A549 (cell line): ENCODE results near the gene PRKG1. TPM values are rescaled to one million over a fixed set of nuclear protein-coding genes. Genes with fewer than 3 reads are reported as not detected.

Experiments
- ATAC-seq, 2 experiments: fragments of 200-7000 bp in 1 of 2; fragments of >200 bp in 1 of 2; cut with Nextera tagmentation in 1 of 2; cut with Tn5 transposase in 1 of 2; 3 replicates each; pipeline versions ENCODE4 v1.8.0 to v1.9.1; 2018 to 2020; ENCODE audit warnings: mild to moderate bottlenecking in 1 of 2, moderate library complexity in 1 of 2
- CTCF ChIA-PET: fragments of 300-600 bp; sonication (Branson Sonifier 250); formaldehyde crosslinking; extraction: SDS; loops from one replicate; lab custom pipeline; 2021; ENCODE audit warnings: antibody characterized with exemption, inconsistent platforms; lab: Yijun Ruan, JAX
- POLR2A ChIA-PET: fragments of 350-600 bp; formaldehyde crosslinking; extraction: SDS; loops from one replicate; lab custom pipeline; 2021; ENCODE audit warnings: antibody characterized with exemption, inconsistent platforms; lab: Yijun Ruan, JAX
- DNase-seq, 2 experiments: peaks; one replicate each; pipeline versions ENCODE4 v3.0.0 to v3.0.0-alpha.2; 2011 to 2016; ENCODE audit warnings: low read depth in 1 of 2, low spot score in 1 of 2
- FAIRE-seq: peaks from 2 replicates; lab custom pipeline; 2011; peaks lifted over from hg19 to GRCh38; lab: Jason Lieb, UNC
- H3K27ac ChIP-seq, 2 experiments: fragments of >200 bp; sonication (Bioruptor Twin); formaldehyde crosslinking; 3 replicates each; pipeline ENCODE4 v1.5.1; 2016 to 2017
- H3K4me1 ChIP-seq: fragments of >200 bp; sonication (Bioruptor Twin); formaldehyde crosslinking; 3 replicates; pipeline ENCODE4 v1.6.1; 2016
- H3K4me2 ChIP-seq: fragments of >200 bp; sonication (Bioruptor Twin); formaldehyde crosslinking; 3 replicates; pipeline ENCODE4 v1.6.1; 2016
- H3K4me3 ChIP-seq: fragments of >200 bp; sonication (Bioruptor Twin); formaldehyde crosslinking; 3 replicates; pipeline ENCODE4 v1.5.1; 2016
- H3K9me3 ChIP-seq: fragments of >200 bp; sonication (Bioruptor Twin); formaldehyde crosslinking; 3 replicates; pipeline ENCODE4 v1.6.1; 2016
- CBX2 ChIP-seq: fragments of 200-600 bp; sonication (generic); IDR thresholded peaks from 2 replicates; pipeline ENCODE4 v1.6.1; 2016; ENCODE audit warnings: low read depth, mild to moderate bottlenecking, borderline replicate concordance
- CHD2 ChIP-seq: fragments of 150-350 bp; IDR thresholded peaks from 2 replicates; pipeline ENCODE4 v1.6.1; 2014; ENCODE audit warnings: low read length; ENCODE audit not compliant: partially characterized antibody
- FOSB ChIP-seq: fragments of 250-450 bp; sonication (Bioruptor Pico); IDR thresholded peaks from 2 replicates; pipeline ENCODE4 v1.5.0; 2020; ENCODE audit warnings: mild to moderate bottlenecking, moderate library complexity
- GATA3 ChIP-seq: IDR thresholded peaks from 2 replicates; pipeline ENCODE4 v1.6.1; 2012; ENCODE audit warnings: borderline replicate concordance
- HOXB13 ChIP-seq: fragments of 250-450 bp; sonication (Bioruptor Pico); IDR thresholded peaks from 2 replicates; pipeline ENCODE4 v1.5.0; 2020; ENCODE audit warnings: low read depth, mild to moderate bottlenecking, moderate library complexity
- HOXB5 ChIP-seq: fragments of 250-450 bp; sonication (Bioruptor Pico); IDR thresholded peaks from 2 replicates; pipeline ENCODE4 v1.5.0; 2020; ENCODE audit warnings: mild to moderate bottlenecking, moderate library complexity
- KDM1A ChIP-seq: fragments of 200-600 bp; sonication (generic); IDR thresholded peaks from 2 replicates; pipeline ENCODE4 v1.6.1; 2016; ENCODE audit warnings: low read depth, mild to moderate bottlenecking
- MAFK ChIP-seq: fragments of 450-650 bp; IDR thresholded peaks from 2 replicates; pipeline ENCODE4 v1.6.1; 2014; ENCODE audit not compliant: partially characterized antibody
- NPAS2 ChIP-seq: fragments of 250-450 bp; sonication (Bioruptor Pico); IDR thresholded peaks from 2 replicates; pipeline ENCODE4 v1.8.0; 2022; ENCODE audit warnings: mild to moderate bottlenecking, moderate library complexity, borderline replicate concordance
- POLR2A ChIP-seq: IDR thresholded peaks from 2 replicates; pipeline ENCODE4 v1.6.1; 2012; ENCODE audit warnings: mild to moderate bottlenecking, low read length
- RAD21 ChIP-seq, 2 experiments: fragments of >200 bp in 1 of 2; sonication (Bioruptor Twin) in 1 of 2; formaldehyde crosslinking in 1 of 2; IDR thresholded peaks in 1 of 2; conservative IDR thresholded peaks in 1 of 2; 2 replicates in 1 of 2; 3 replicates in 1 of 2; pipeline ENCODE4 v1.6.1; 2012 to 2018; ENCODE audit warnings: inconsistent platforms in 1 of 2
- RFX5 ChIP-seq: fragments of 450-650 bp; IDR thresholded peaks from 2 replicates; pipeline ENCODE4 v1.7.1; 2014; ENCODE audit warnings: antibody characterized with exemption, mild to moderate bottlenecking, moderate library complexity
- SREBF2 ChIP-seq: fragments of 450-650 bp; IDR thresholded peaks from 2 replicates; pipeline ENCODE4 v1.6.1; 2014; ENCODE audit warnings: mild to moderate bottlenecking, moderate library complexity
- TP53 ChIP-seq: fragments of 250-450 bp; sonication (Bioruptor Pico); IDR thresholded peaks from 2 replicates; pipeline ENCODE4 v1.5.0; 2021; ENCODE audit warnings: mild to moderate bottlenecking, moderate library complexity
- ZC3H11A ChIP-seq: fragments of 450-650 bp; IDR thresholded peaks from 2 replicates; pipeline ENCODE4 v1.6.1; 2014; ENCODE audit warnings: antibody characterized with exemption, mild to moderate bottlenecking
- WGBS: methylation state at CpG from one replicate; pipeline ENCODE4 v1.1.6; 2017; ENCODE audit errors: missing lambda C conversion rate; 5-methylcytosine and 5-hydroxymethylcytosine counted together
- polyA plus RNA-seq, 4 experiments: library from polyadenylated mRNA; depleted of rRNA in 3 of 4; stranded (reverse); fragments of >200 nt; fragmentation: RNase III in 1 of 4; extraction: RNeasy Plus Mini Kit Qiagen cat#74134 plus additional on column Dnase treatment in 1 of 4; gene quantifications; 2 replicates in 3 of 4; 3 replicates in 1 of 4; pipeline ENCODE4 v1.2.3, GENCODE V29; 2011 to 2017
- TF ChIP-seq, protein P1 (sequence below): IDR thresholded peaks from 2 replicates; pipeline ENCODE4 v1.6.1; 2012
- TF ChIP-seq, protein P2 (sequence below): fragments of 250-450 bp; sonication (Bioruptor Pico); IDR thresholded peaks from 2 replicates; pipeline ENCODE4 v1.5.0; 2020; ENCODE audit warnings: low read depth, mild to moderate bottlenecking, moderate library complexity
- TF ChIP-seq, protein P3 (sequence below): fragments of 450-650 bp; IDR thresholded peaks from 2 replicates; pipeline ENCODE4 v1.6.1; 2014; ENCODE audit warnings: antibody characterized with exemption
- TF ChIP-seq, protein P4 (sequence below): fragments of 150-350 bp; IDR thresholded peaks from 2 replicates; pipeline ENCODE4 v1.6.1; 2014; ENCODE audit warnings: low read depth, mild to moderate bottlenecking, low read length
- TF ChIP-seq, protein P5 (sequence below): IDR thresholded peaks from 2 replicates; pipeline ENCODE4 v1.6.1; 2012
- TF ChIP-seq, protein P6 (sequence below): fragments of >200 bp; sonication (Bioruptor Twin); formaldehyde crosslinking; IDR thresholded peaks from 3 replicates; pipeline ENCODE4 v1.6.1; 2016

PRKG1 gene
- polyA plus RNA-seq, 2 of the 4 experiments (the other 2 are of a cell fraction): not detected

DNA sequence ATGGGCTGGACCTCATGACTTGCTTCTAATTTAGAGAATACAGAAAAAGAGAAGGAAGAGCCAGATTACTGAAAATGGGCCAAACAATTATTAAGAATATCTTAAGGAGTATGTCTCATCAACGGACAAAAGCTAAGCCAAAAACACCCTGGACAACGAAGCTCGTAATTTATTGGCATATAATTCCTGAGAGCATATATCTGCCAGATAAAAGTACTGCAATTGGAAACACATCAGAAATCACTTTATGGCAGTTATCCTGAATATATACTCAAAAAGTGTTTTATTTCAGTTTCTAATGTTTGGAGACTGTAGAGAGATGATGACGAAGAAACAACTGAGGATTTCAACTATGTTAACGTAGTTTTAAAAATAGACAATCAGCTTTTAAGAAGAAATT lies 413.3 kb downstream of the PRKG1 start:
- under 1% methylated on average over 5 of the region's 5 CpGs for WGBS
- H3K9me3 ChIP-seq: no peaks in the 10 kb centered on the region
- DNase-seq (no peak), ATAC-seq (no peak), FAIRE-seq (no peak)
- TF ChIP-seq RFX5: no peak
- TF ChIP-seq ZC3H11A: no peak
- TF ChIP-seq, protein P1, sequence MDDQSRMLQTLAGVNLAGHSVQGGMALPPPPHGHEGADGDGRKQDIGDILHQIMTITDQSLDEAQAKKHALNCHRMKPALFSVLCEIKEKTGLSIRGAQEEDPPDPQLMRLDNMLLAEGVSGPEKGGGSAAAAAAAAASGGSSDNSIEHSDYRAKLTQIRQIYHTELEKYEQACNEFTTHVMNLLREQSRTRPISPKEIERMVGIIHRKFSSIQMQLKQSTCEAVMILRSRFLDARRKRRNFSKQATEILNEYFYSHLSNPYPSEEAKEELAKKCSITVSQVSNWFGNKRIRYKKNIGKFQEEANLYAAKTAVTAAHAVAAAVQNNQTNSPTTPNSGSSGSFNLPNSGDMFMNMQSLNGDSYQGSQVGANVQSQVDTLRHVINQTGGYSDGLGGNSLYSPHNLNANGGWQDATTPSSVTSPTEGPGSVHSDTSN: no peak
- no peak overlapping the region for H3K4me2 ChIP-seq
- no peak overlapping the region for H3K4me3 ChIP-seq
- ChIA-PET POLR2A (no interaction called here), CTCF (no interaction called here)
- H3K4me1 ChIP-seq: no peaks in the 10 kb centered on the region
- no peak overlapping the region for H3K27ac ChIP-seq

DNA sequence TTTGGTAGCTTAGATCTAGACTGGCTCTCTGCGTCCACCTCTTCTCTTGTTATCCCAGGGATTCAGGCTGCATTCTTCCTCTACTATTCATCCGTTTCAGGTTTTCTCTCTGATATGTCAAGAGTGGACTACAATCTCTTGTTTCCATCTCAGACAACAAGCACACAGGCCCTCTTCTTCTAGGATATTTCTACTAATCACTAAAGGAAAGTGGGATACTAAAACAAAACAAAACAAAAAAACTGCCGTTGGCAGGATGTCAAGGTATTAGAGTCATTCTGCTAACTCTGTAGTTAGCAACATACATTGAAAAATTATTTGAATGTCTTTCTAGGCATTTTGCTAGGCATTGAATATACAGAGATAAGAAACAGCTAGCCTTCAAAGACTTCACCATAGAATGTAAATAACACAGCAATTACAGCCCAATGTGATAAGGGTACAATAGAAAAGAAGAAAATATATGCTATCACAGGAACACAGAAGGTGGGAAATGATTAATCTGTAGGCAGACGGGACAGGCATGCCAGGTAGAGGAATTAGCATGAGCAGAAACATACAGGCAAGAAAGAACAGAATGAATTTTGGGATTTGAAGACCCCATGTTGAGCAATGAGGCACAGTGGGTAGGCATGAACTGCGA lies 414.6 kb downstream of the PRKG1 start:
- DNase-seq (no peak), ATAC-seq (no peak), FAIRE-seq (no peak)
- Histone ChIP-seq H3K4me1 (no peaks in the 10 kb centered on the region), H3K9me3 (no peaks in the 10 kb centered on the region), H3K4me2 (no peak overlapping the region), H3K27ac (no peak overlapping the region), H3K4me3 (no peak overlapping the region)
- ChIA-PET CTCF (no interaction called here), POLR2A (no interaction called here)
- TF ChIP-seq RAD21 (conservative IDR thresholded peaks at IDR 0.05 in 1 of 2, IDR thresholded peaks at IDR 0.05 in 1 of 2): no peak
- TF ChIP-seq, protein P2, sequence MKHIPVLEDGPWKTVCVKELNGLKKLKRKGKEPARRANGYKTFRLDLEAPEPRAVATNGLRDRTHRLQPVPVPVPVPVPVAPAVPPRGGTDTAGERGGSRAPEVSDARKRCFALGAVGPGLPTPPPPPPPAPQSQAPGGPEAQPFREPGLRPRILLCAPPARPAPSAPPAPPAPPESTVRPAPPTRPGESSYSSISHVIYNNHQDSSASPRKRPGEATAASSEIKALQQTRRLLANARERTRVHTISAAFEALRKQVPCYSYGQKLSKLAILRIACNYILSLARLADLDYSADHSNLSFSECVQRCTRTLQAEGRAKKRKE (CRISPR knock-in tag): no peak
- no peak for TF ChIP-seq TP53 (CRISPR knock-in tag)
- 9% methylated on average over 5 of the region's 5 CpGs for WGBS

DNA sequence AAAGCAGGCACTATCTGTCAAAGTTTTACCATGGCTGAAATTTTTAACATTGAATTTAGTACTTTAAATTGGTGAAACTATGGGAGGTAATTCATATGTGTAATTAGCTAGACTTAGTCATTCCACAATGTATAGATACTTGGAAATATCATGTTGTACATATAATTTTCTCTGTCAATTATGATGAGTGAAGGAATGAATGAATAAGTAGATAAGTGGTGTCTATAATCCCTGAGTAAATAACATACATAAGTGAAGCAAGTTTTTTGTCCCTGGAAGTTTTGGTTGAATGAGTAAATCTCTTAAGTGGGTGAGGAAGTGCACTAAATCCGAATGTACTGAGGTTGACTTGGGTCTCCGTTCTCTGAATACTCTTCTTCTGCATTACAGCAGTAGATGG lies 424.1 kb downstream of the PRKG1 start:
- Histone ChIP-seq H3K4me3 (no peak overlapping the region), H3K9me3 (no peaks in the 10 kb centered on the region), H3K4me1 (no peaks in the 10 kb centered on the region)
- FAIRE-seq (no peak), ATAC-seq (no peak)
- TF ChIP-seq HOXB13 (CRISPR knock-in tag) (no peak), NPAS2 (CRISPR knock-in tag) (no peak), HOXB5 (no peak), POLR2A (no peak), FOSB (no peak), GATA3 (no peak), MAFK (no peak), CBX2 (no peak), SREBF2 (no peak), CHD2 (no peak), KDM1A (no peak)
- TF ChIP-seq, protein P3, sequence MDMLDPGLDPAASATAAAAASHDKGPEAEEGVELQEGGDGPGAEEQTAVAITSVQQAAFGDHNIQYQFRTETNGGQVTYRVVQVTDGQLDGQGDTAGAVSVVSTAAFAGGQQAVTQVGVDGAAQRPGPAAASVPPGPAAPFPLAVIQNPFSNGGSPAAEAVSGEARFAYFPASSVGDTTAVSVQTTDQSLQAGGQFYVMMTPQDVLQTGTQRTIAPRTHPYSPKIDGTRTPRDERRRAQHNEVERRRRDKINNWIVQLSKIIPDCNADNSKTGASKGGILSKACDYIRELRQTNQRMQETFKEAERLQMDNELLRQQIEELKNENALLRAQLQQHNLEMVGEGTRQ: no peak
- TF ChIP-seq, protein P4, sequence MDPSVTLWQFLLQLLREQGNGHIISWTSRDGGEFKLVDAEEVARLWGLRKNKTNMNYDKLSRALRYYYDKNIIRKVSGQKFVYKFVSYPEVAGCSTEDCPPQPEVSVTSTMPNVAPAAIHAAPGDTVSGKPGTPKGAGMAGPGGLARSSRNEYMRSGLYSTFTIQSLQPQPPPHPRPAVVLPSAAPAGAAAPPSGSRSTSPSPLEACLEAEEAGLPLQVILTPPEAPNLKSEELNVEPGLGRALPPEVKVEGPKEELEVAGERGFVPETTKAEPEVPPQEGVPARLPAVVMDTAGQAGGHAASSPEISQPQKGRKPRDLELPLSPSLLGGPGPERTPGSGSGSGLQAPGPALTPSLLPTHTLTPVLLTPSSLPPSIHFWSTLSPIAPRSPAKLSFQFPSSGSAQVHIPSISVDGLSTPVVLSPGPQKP: no peak
- TF ChIP-seq, protein P5, sequence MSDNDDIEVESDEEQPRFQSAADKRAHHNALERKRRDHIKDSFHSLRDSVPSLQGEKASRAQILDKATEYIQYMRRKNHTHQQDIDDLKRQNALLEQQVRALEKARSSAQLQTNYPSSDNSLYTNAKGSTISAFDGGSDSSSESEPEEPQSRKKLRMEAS: no peak
- TF ChIP-seq, protein P6, sequence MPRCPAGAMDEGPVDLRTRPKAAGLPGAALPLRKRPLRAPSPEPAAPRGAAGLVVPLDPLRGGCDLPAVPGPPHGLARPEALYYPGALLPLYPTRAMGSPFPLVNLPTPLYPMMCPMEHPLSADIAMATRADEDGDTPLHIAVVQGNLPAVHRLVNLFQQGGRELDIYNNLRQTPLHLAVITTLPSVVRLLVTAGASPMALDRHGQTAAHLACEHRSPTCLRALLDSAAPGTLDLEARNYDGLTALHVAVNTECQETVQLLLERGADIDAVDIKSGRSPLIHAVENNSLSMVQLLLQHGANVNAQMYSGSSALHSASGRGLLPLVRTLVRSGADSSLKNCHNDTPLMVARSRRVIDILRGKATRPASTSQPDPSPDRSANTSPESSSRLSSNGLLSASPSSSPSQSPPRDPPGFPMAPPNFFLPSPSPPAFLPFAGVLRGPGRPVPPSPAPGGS: no peak
- TF ChIP-seq, all 56 proteins: peak for 0
- no peak for DNase-seq
- no peak overlapping the region for H3K27ac ChIP-seq
- WGBS: 18% methylated on average over 2 of the region's 2 CpGs
- POLR2A ChIA-PET: no interaction called here
- CTCF ChIA-PET: interaction anchor here (0.6 kb wide), 1 partner anchor 590 kb away, joined by 4 read pairs; no protein-coding TSS in a partner anchor
- no peak overlapping the region for H3K4me2 ChIP-seq
